ENCODE data around the gene CCDC78.

DNA sequence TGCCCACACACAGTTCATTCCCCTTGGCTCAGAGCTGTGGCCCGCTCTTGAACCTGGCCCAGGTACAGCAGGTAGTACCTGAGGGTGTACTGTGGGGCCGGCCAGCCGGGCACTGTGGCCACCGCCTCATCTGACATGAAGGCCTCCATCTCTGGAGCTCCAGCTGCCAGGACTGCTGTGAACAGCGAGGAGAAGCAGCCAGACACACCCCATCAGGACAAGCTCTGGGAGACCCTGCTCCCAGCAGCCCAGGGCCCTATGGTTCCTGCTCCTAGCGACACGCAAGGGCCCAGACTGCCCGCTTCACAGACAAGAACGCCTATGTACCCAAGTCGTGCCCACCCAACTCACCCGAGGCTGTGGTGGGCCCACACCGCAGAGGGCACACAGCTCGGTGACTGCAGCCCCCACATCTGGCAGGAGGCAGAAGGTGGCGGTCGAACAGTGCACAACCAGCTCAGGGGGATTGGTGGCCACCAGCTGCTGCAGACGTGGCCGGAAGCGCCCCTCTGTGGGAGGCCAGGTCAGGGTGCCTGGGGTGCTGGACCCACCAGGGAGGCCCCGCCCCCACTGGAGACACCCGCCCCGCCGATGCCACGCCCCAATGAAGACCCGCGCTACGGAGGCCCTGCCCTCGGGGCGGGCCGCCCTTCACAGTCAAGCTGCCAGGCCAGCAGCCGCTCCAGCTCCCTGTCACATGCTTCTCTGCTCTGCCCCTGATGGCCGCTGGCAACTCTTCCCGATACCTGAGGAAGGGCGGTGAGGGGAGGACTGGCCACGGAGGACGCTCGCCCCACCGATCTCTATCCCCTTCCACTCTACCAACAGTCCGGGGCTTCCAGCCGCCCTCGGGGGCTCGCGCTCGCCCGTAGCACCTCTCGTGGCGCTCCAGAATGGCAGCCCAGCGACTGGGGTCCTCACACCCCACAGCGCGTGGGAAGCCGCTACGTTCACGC, 47.1 kb downstream of the CCDC78 start:
- TF ChIP-seq, protein P1, sequence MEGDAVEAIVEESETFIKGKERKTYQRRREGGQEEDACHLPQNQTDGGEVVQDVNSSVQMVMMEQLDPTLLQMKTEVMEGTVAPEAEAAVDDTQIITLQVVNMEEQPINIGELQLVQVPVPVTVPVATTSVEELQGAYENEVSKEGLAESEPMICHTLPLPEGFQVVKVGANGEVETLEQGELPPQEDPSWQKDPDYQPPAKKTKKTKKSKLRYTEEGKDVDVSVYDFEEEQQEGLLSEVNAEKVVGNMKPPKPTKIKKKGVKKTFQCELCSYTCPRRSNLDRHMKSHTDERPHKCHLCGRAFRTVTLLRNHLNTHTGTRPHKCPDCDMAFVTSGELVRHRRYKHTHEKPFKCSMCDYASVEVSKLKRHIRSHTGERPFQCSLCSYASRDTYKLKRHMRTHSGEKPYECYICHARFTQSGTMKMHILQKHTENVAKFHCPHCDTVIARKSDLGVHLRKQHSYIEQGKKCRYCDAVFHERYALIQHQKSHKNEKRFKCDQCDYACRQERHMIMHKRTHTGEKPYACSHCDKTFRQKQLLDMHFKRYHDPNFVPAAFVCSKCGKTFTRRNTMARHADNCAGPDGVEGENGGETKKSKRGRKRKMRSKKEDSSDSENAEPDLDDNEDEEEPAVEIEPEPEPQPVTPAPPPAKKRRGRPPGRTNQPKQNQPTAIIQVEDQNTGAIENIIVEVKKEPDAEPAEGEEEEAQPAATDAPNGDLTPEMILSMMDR (conservative IDR thresholded peaks at IDR 0.05; ENCODE audit: low read length) = no peak
- TF ChIP-seq EZH2phosphoT487 (IDR thresholded peaks at IDR 0.05; ENCODE audit: borderline replicate concordance) = no peak
